ENCODE data around the gene FBXO8. TPM values are rescaled to one million over a fixed set of nuclear protein-coding genes. Genes with fewer than 3 reads are reported as not detected.

Gene FBXO8
- total RNA-seq, 1 donor from 2014 or later: 28.4 TPM

DNA sequence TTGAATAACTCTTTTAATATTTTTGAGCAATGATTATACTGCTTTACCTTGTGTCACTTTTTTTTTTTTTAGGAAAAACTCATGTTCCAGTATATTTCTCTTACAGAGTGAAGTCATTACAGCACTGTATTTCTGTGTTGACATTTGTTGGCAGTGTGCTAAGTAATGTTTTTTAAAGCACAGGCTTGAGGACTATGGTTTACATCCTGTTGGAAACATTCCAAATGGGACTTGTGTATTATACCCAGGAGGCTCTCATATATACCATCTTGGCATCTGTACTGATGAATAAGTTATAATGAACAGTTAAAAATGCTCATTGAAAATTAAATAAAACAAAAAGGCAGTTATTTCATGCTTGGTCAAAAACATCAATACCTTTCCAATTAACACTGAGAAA, 34.1 kb upstream of the FBXO8 start:
- no peak overlapping the region for H3K27ac ChIP-seq
- no peak overlapping the region for H3K4me2 ChIP-seq
- TF ChIP-seq EZH2phosphoT487 (IDR thresholded peaks at IDR 0.05) (no peak), EZH2 (IDR thresholded peaks at IDR 0.05) (no peak)
- TF ChIP-seq, protein P1, sequence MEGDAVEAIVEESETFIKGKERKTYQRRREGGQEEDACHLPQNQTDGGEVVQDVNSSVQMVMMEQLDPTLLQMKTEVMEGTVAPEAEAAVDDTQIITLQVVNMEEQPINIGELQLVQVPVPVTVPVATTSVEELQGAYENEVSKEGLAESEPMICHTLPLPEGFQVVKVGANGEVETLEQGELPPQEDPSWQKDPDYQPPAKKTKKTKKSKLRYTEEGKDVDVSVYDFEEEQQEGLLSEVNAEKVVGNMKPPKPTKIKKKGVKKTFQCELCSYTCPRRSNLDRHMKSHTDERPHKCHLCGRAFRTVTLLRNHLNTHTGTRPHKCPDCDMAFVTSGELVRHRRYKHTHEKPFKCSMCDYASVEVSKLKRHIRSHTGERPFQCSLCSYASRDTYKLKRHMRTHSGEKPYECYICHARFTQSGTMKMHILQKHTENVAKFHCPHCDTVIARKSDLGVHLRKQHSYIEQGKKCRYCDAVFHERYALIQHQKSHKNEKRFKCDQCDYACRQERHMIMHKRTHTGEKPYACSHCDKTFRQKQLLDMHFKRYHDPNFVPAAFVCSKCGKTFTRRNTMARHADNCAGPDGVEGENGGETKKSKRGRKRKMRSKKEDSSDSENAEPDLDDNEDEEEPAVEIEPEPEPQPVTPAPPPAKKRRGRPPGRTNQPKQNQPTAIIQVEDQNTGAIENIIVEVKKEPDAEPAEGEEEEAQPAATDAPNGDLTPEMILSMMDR (IDR thresholded peaks at IDR 0.05): no peak
- no peak overlapping the region for H3K27ac Mint-ChIP-seq
- H3K27me3 ChIP-seq: no peaks in the 10 kb centered on the region
- no peaks in the 10 kb centered on the region for H3K27me3 Mint-ChIP-seq (ENCODE audit: insufficient read depth, low read depth)
- H3K9ac ChIP-seq: no peak overlapping the region
- H3K4me3 Mint-ChIP-seq: no peak overlapping the region
- H4K20me1 ChIP-seq (ENCODE audit: low read depth): no peaks in the 10 kb centered on the region
- no peaks in the 10 kb centered on the region for H3K4me1 ChIP-seq
- H3K36me3 ChIP-seq: peaks cover 5% of the 10 kb centered on the region
- no peaks in the 10 kb centered on the region for H3K79me2 ChIP-seq (ENCODE audit: low read depth)
- no peaks in the 10 kb centered on the region for H3K9me3 ChIP-seq (ENCODE audit: low read depth)
- no peak overlapping the region for H3K4me3 ChIP-seq
- no peak for DNase-seq (ENCODE audit: low spot score)
- peaks cover 7% of the 10 kb centered on the region for H3K4me1 Mint-ChIP-seq
- no peaks in the 10 kb centered on the region for H3F3A ChIP-seq (ENCODE audit: low read depth)
- peaks cover 3% of the 10 kb centered on the region for H3K36me3 Mint-ChIP-seq
- no peaks in the 10 kb centered on the region for H3K9me3 Mint-ChIP-seq
- no peak overlapping the region for H2AFZ ChIP-seq (replicated peaks)

GRCh38 chr4:174316954-174317353, 33.5 kb upstream of the FBXO8 start:
- H3K27ac ChIP-seq: no peak overlapping the region
- DNase-seq (ENCODE audit: low spot score): no peak
- H3K9ac ChIP-seq: no peak overlapping the region
- no peaks in the 10 kb centered on the region for H3K9me3 ChIP-seq (ENCODE audit: low read depth)
- no peaks in the 10 kb centered on the region for H3K9me3 Mint-ChIP-seq
- peaks cover 5% of the 10 kb centered on the region for H3K36me3 Mint-ChIP-seq
- H3K4me1 Mint-ChIP-seq: peaks cover 7% of the 10 kb centered on the region
- no peak for TF ChIP-seq EZH2 (IDR thresholded peaks at IDR 0.05)
- TF ChIP-seq, protein P1 (IDR thresholded peaks at IDR 0.05): no peak
- no peak for TF ChIP-seq EZH2phosphoT487 (IDR thresholded peaks at IDR 0.05)
- H3K4me3 Mint-ChIP-seq: no peak overlapping the region
- H3K4me3 ChIP-seq: no peak overlapping the region
- no peak overlapping the region for H3K27ac Mint-ChIP-seq
- H4K20me1 ChIP-seq (ENCODE audit: low read depth): no peaks in the 10 kb centered on the region
- no peaks in the 10 kb centered on the region for H3K27me3 ChIP-seq
- no peaks in the 10 kb centered on the region for H3K4me1 ChIP-seq
- H3K79me2 ChIP-seq (ENCODE audit: low read depth): no peaks in the 10 kb centered on the region
- H3F3A ChIP-seq (ENCODE audit: low read depth): no peaks in the 10 kb centered on the region
- H2AFZ ChIP-seq (replicated peaks): no peak overlapping the region
- H3K4me2 ChIP-seq: no peak overlapping the region
- H3K27me3 Mint-ChIP-seq (ENCODE audit: insufficient read depth, low read depth): no peaks in the 10 kb centered on the region
- peaks cover 5% of the 10 kb centered on the region for H3K36me3 ChIP-seq

- Mint-ChIP-seq H3K9me3 (no peaks in the 10 kb centered on the region), H3K27ac (no peak overlapping the region), H3K4me1 (peaks cover 7% of the 10 kb centered on the region), H3K36me3 (peaks cover 5% of the 10 kb centered on the region), H3K27me3 (ENCODE audit: insufficient read depth, low read depth) (no peaks in the 10 kb centered on the region), H3K4me3 (no peak overlapping the region)
- no peak overlapping the region for H3K27ac ChIP-seq
- no peaks in the 10 kb centered on the region for H3K4me1 ChIP-seq
- peaks cover 9% of the 10 kb centered on the region for H3K36me3 ChIP-seq
- H3K4me2 ChIP-seq: no peak overlapping the region
- H3K9me3 ChIP-seq (ENCODE audit: low read depth): no peaks in the 10 kb centered on the region
- H2AFZ ChIP-seq (replicated peaks): no peak overlapping the region
- no peaks in the 10 kb centered on the region for H4K20me1 ChIP-seq (ENCODE audit: low read depth)
- H3K79me2 ChIP-seq (ENCODE audit: low read depth): no peaks in the 10 kb centered on the region
- TF ChIP-seq, protein P1 (IDR thresholded peaks at IDR 0.05): no peak
- TF ChIP-seq EZH2 (IDR thresholded peaks at IDR 0.05) (no peak), EZH2phosphoT487 (IDR thresholded peaks at IDR 0.05) (no peak)
- DNase-seq (ENCODE audit: low spot score): no peak
- no peak overlapping the region for H3K9ac ChIP-seq
- no peak overlapping the region for H3K4me3 ChIP-seq
- H3K27me3 ChIP-seq: no peaks in the 10 kb centered on the region
- no peaks in the 10 kb centered on the region for H3F3A ChIP-seq (ENCODE audit: low read depth)
Measured at GRCh38 chr4:174316546-174316945, 33.1 kb upstream of the FBXO8 start.
